ENCODE results near the gene METTL25B. TPM values are rescaled to one million over a fixed set of nuclear protein-coding genes. Genes with fewer than 3 reads are reported as not detected.
A peak's percentile ranks its signal among the peaks of the same experiment; 100 is the strongest.

Gene METTL25B
- total and polyA plus RNA-seq, 2 of the 13 experiments (the other 11 are each of a cell fraction or from before 2014, with no cell fraction given) = 11.9 to 24.0 TPM

GRCh38 chr1:156740741-156741480 is 12.6 kb downstream of the METTL25B start, which contains the start of gene MRPL24 (continued):
- TF ChIP-seq REST (IDR thresholded peaks at IDR 0.05; ENCODE audit: borderline replicate concordance in 1 of 2, low read depth in 1 of 2, low read length in 2 of 2) = peak in 1 of 2 experiments; percentile 49; a peak in 1 of 4 replicates
- TF ChIP-seq TFAP4 (IDR thresholded peaks at IDR 0.05; ENCODE audit: borderline replicate concordance, low read depth) = no peak
- TF ChIP-seq ARID2 (CRISPR knock-in tag; IDR thresholded peaks at IDR 0.05; ENCODE audit: borderline replicate concordance) = no peak; the same call in 1 of the 2 replicates
- TF ChIP-seq ZNF619 (CRISPR knock-in tag; IDR thresholded peaks at IDR 0.05) = peak; percentile 74; the same call in 1 of the 2 replicates
- TF ChIP-seq MEIS2 (CRISPR knock-in tag; IDR thresholded peaks at IDR 0.05) = peak; percentile 78
- peak; percentile 83 for TF ChIP-seq SNAPC4 (CRISPR knock-in tag; IDR thresholded peaks at IDR 0.05)
- no peak for TF ChIP-seq NFE2L1 (CRISPR knock-in tag; IDR thresholded peaks at IDR 0.05; ENCODE audit: borderline replicate concordance)
- TF ChIP-seq NR2F2 (IDR thresholded peaks at IDR 0.05; ENCODE audit: borderline replicate concordance, low read depth) = peak; percentile 68; the same call in 1 of the 2 replicates
- no peak for TF ChIP-seq KLF6 (CRISPR knock-in tag; IDR thresholded peaks at IDR 0.05)
- TF ChIP-seq PCBP1 (IDR thresholded peaks at IDR 0.05; ENCODE audit: borderline replicate concordance, low read depth, low read length) = peak; percentile 80; the same call in 1 of the 2 replicates
- peak; percentile 92; the same call in 1 of the 2 replicates for TF ChIP-seq ZNF230 (CRISPR knock-in tag; IDR thresholded peaks at IDR 0.05)
- TF ChIP-seq RXRA (CRISPR knock-in tag; IDR thresholded peaks at IDR 0.05) = peak; percentile 66
- TF ChIP-seq E2F5 (CRISPR knock-in tag; conservative IDR thresholded peaks at IDR 0.05) = peak; percentile 12; the same call in 1 of the 2 replicates
- TF ChIP-seq MIXL1 (CRISPR knock-in tag; IDR thresholded peaks at IDR 0.05) = peak; percentile 88; the same call in 1 of the 2 replicates
- TF ChIP-seq ATAD3A (CRISPR knock-in tag; IDR thresholded peaks at IDR 0.05) = no peak
- TF ChIP-seq EP300 (IDR thresholded peaks at IDR 0.05; ENCODE audit: low read depth in 2 of 2, low read length in 2 of 2) = peak in 1 of 2 experiments; percentile 70; a peak in 3 of 4 replicates
- TF ChIP-seq EP300 (CRISPR knock-in tag; IDR thresholded peaks at IDR 0.05; ENCODE audit: borderline replicate concordance) = no peak; the same call in 1 of the 2 replicates

All from HepG2 (cell line).